ENCODE measurements around the gene UQCR10.

UQCR10 gene

GRCh38 chr22:29765905-29766631 lies 1.1 kb upstream of the UQCR10 start:
- TF ChIP-seq ZBTB7A (IDR thresholded peaks at IDR 0.05; ENCODE audit: low read depth) (no peak), MAX (IDR thresholded peaks at IDR 0.05) (no peak), CEBPB (IDR thresholded peaks at IDR 0.05) (no peak), EGR1 (IDR thresholded peaks at IDR 0.05) (no peak), TCF12 (IDR thresholded peaks at IDR 0.05; ENCODE audit: low read depth) (no peak), REST (IDR thresholded peaks at IDR 0.05; ENCODE audit: low read depth) (no peak), CREB1 (IDR thresholded peaks at IDR 0.05; ENCODE audit: low read depth) (no peak)

- TF ChIP-seq RAD21 (IDR thresholded peaks at IDR 0.05; ENCODE audit: low read depth) (0 out of 2 replicates have a peak, but pooled peaks have one; percentile 2), CREB1 (IDR thresholded peaks at IDR 0.05; ENCODE audit: low read depth) (peak; percentile 48; the same call in 1 of the 2 replicates), USF1 (IDR thresholded peaks at IDR 0.05) (no peak), NFIC (IDR thresholded peaks at IDR 0.05) (no peak), EGR1 (IDR thresholded peaks at IDR 0.05) (no peak), YY1 (IDR thresholded peaks at IDR 0.05; ENCODE audit: low read depth) (0 out of 2 replicates have a peak, but pooled peaks have one; percentile 11), TAF1 (IDR thresholded peaks at IDR 0.05; ENCODE audit: low read depth) (peak; percentile 24; the same call in 1 of the 2 replicates), MAX (IDR thresholded peaks at IDR 0.05) (peak; percentile 56; the same call in 1 of the 2 replicates), TCF12 (IDR thresholded peaks at IDR 0.05; ENCODE audit: low read depth) (peak; percentile 43; the same call in 1 of the 2 replicates), REST (IDR thresholded peaks at IDR 0.05; ENCODE audit: low read depth) (no peak), ZBTB7A (IDR thresholded peaks at IDR 0.05; ENCODE audit: low read depth) (0 out of 2 replicates have a peak, but pooled peaks have one; percentile 13)
These were observed 468 bp upstream of the UQCR10 start, which contains the start of gene ZMAT5 for GRCh38 chr22:29766632-29767170. ZMAT5 (minus strand) TSS chr22:29767007; CDS start chr22:29748544, 18,463 bp downstream.

- no peak for TF ChIP-seq EP300 (IDR thresholded peaks at IDR 0.05; ENCODE audit: borderline replicate concordance)
- TF ChIP-seq FOXM1 (IDR thresholded peaks at IDR 0.05; ENCODE audit: borderline replicate concordance, low read depth): no peak
- TF ChIP-seq RAD21 (IDR thresholded peaks at IDR 0.05; ENCODE audit: low read depth): no peak
- TF ChIP-seq EGR1 (IDR thresholded peaks at IDR 0.05): no peak
- TF ChIP-seq TAF1 (IDR thresholded peaks at IDR 0.05; ENCODE audit: low read depth): no peak
- TF ChIP-seq MAX (IDR thresholded peaks at IDR 0.05): no peak
- no peak for TF ChIP-seq NFIC (IDR thresholded peaks at IDR 0.05)
- TF ChIP-seq CEBPB (IDR thresholded peaks at IDR 0.05): no peak
- no peak for TF ChIP-seq YY1 (IDR thresholded peaks at IDR 0.05; ENCODE audit: low read depth)
- no peak for TF ChIP-seq ZBTB7A (IDR thresholded peaks at IDR 0.05; ENCODE audit: low read depth)
These were observed 1.0 kb downstream of the UQCR10 start for GRCh38 chr22:29768052-29768693.

- no peak for TF ChIP-seq USF1 (IDR thresholded peaks at IDR 0.05)
- TF ChIP-seq CEBPB (IDR thresholded peaks at IDR 0.05): no peak
- no peak for TF ChIP-seq EP300 (IDR thresholded peaks at IDR 0.05; ENCODE audit: borderline replicate concordance)
- TF ChIP-seq ZBTB7A (IDR thresholded peaks at IDR 0.05; ENCODE audit: low read depth): no peak
- TF ChIP-seq TEAD4 (IDR thresholded peaks at IDR 0.05): no peak
- no peak for TF ChIP-seq MAX (IDR thresholded peaks at IDR 0.05)
- no peak for TF ChIP-seq TCF12 (IDR thresholded peaks at IDR 0.05; ENCODE audit: low read depth)
- no peak for TF ChIP-seq RAD21 (IDR thresholded peaks at IDR 0.05; ENCODE audit: low read depth)
- no peak for TF ChIP-seq YY1 (IDR thresholded peaks at IDR 0.05; ENCODE audit: low read depth)
- TF ChIP-seq EGR1 (IDR thresholded peaks at IDR 0.05): no peak
- no peak for TF ChIP-seq REST (IDR thresholded peaks at IDR 0.05; ENCODE audit: low read depth)
- TF ChIP-seq CREB1 (IDR thresholded peaks at IDR 0.05; ENCODE audit: low read depth): no peak
- no peak for TF ChIP-seq TAF1 (IDR thresholded peaks at IDR 0.05; ENCODE audit: low read depth)
- no peak for TF ChIP-seq FOXM1 (IDR thresholded peaks at IDR 0.05; ENCODE audit: borderline replicate concordance, low read depth)
- TF ChIP-seq NFIC (IDR thresholded peaks at IDR 0.05): no peak
These were observed 2.7 kb downstream of the UQCR10 start for GRCh38 chr22:29769723-29770321.
